Liver (tissue), 9 donors: Measurements from ENCODE around the gene RHOT1. TPM values are rescaled to one million over a fixed set of nuclear protein-coding genes. Genes with fewer than 3 reads are reported as not detected.
"Not testable (repeated sequence)": the region's sequence is repeated elsewhere in the genome, so short reads cannot be mapped to it uniquely, and the experiment has no call there.

ENCODE experiments used
- DNase-seq: peaks from one replicate; pipeline ENCODE4 v3.0.0-alpha.2; 2017; ENCODE audit warnings: low spot score
- H3K27ac ChIP-seq, 2 donors: one replicate each; pipeline ENCODE4 v1.7.0; 2013; ENCODE audit warnings: inconsistent platforms in 2 of 2, low read length in 2 of 2, control low read depth in 1 of 2, low read depth in 1 of 2, mild to moderate bottlenecking in 1 of 2
- H3K27me3 ChIP-seq, 4 donors: one replicate each; pipeline versions ENCODE4 v1.6.1 to v1.7.0; 2013; ENCODE audit warnings: low read length in 3 of 4, inconsistent platforms in 1 of 4, mild to moderate bottlenecking in 1 of 4, moderate library complexity in 1 of 4; ENCODE audit not compliant: control insufficient read depth in 4 of 4, insufficient read depth in 4 of 4
- H3K36me3 ChIP-seq, 4 donors: one replicate each; pipeline versions ENCODE4 v1.6.1 to v1.7.0; 2013; ENCODE audit warnings: low read length in 3 of 4, mild to moderate bottlenecking in 3 of 4, low read depth in 1 of 4, moderate library complexity in 1 of 4; ENCODE audit not compliant: control insufficient read depth in 4 of 4, insufficient read depth in 3 of 4
- H3K4me1 ChIP-seq, 4 donors: one replicate each; pipeline versions ENCODE4 v1.6.1 to v1.7.0; 2013; ENCODE audit warnings: low read length in 3 of 4, mild to moderate bottlenecking in 3 of 4, moderate library complexity in 1 of 4; ENCODE audit not compliant: control insufficient read depth in 4 of 4, insufficient read depth in 4 of 4
- H3K4me3 ChIP-seq, 3 donors: one replicate each; pipeline versions ENCODE4 v1.6.1 to v1.7.0; 2013; ENCODE audit warnings: low read length in 3 of 3, control low read depth in 1 of 3, low read depth in 1 of 3, mild to moderate bottlenecking in 1 of 3
- H3K9ac ChIP-seq, 2 donors: one replicate each; pipeline ENCODE4 v1.7.0; 2013; ENCODE audit warnings: low read length in 2 of 2, mild to moderate bottlenecking in 2 of 2, moderate library complexity in 2 of 2, control low read depth in 1 of 2, low read depth in 1 of 2
- H3K9me3 ChIP-seq, 4 donors: one replicate each; pipeline versions ENCODE4 v1.6.1 to v1.7.0; 2013; ENCODE audit warnings: low read length in 3 of 4; ENCODE audit not compliant: control insufficient read depth in 4 of 4
- FOXA2 ChIP-seq: IDR thresholded peaks from 2 replicates; pipeline ENCODE4 v1.6.1; 2016; ENCODE audit warnings: antibody characterized with exemption
- GABPA ChIP-seq, 2 donors: IDR thresholded peaks in 1 of 2; conservative IDR thresholded peaks in 1 of 2; 2 replicates each; pipeline ENCODE4 v1.6.1; 2016; ENCODE audit warnings: antibody characterized with exemption in 2 of 2, mild to moderate bottlenecking in 1 of 2, moderate library complexity in 1 of 2
- HNF4G ChIP-seq: IDR thresholded peaks from 2 replicates; pipeline ENCODE4 v1.6.1; 2016; ENCODE audit warnings: antibody characterized with exemption
- JUND ChIP-seq, 2 donors: IDR thresholded peaks; 2 replicates each; pipeline ENCODE4 v1.6.1; 2016; ENCODE audit warnings: antibody characterized with exemption in 2 of 2
- NR2F2 ChIP-seq: IDR thresholded peaks from 2 replicates; pipeline ENCODE4 v1.6.1; 2016; ENCODE audit warnings: antibody characterized with exemption
- SP1 ChIP-seq: IDR thresholded peaks from 2 replicates; pipeline ENCODE4 v1.6.1; 2018; ENCODE audit warnings: antibody characterized with exemption, mild to moderate bottlenecking
- WGBS: extraction: QIAGEN DNeasy Blood & Tissue Kit; methylation state at CpG from one replicate; pipeline ENCODE4 v1.1.7; 2013; 5-methylcytosine and 5-hydroxymethylcytosine counted together
- polyA plus RNA-seq, 2 donors: library from polyadenylated mRNA; stranded (reverse) in 1 of 2; unstranded in 1 of 2; fragments of 200-250 nt in 1 of 2; fragments of >200 nt in 1 of 2; fragmentation: Nextera tagmentation in 1 of 2; extraction: Ambion mirVana in 1 of 2; gene quantifications; one replicate each; pipeline versions ENCODE4 v1.2.1 to v1.2.3, GENCODE V29; 2013 to 2015
- total RNA-seq, 2 donors: library from RNA; depleted of rRNA; stranded (reverse); fragments of >200 nt; gene quantifications; one replicate each; pipeline ENCODE4 v1.2.3, GENCODE V29; 2014
- TF ChIP-seq, protein P1 (sequence below): IDR thresholded peaks from 2 replicates; pipeline ENCODE4 v1.6.1; 2016; ENCODE audit warnings: antibody characterized with exemption
- TF ChIP-seq, protein P2 (sequence below): IDR thresholded peaks from 2 replicates; pipeline ENCODE4 v1.6.1; 2016; ENCODE audit warnings: antibody characterized with exemption
- donor health status: healthy.
- donor health status: healthy.
- donor health status: healthy.
- donor health status: healthy.
- donor health status: healthy.

The RHOT1 gene
- total and polyA plus RNA-seq, 4 donors, result 8.1 to 43.4 (median 17.1) TPM

DNA sequence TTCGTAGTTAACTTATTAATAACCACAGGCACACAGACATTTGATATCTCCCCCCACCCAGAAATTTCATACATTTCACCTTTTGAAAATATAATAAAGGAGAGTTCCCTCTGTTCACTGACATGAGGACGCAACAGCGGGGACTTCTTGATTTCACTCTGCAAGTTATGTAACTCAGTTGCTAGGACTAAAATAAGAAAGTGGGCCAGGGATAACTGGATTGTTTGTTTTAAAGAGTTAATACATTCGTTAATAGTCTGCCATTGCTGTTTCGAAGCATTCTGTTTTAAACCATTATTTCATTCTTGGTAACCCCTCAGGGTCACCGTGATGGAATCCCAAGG lies 1.2 kb downstream of the RHOT1 start (continued):
- TF ChIP-seq, protein P1, sequence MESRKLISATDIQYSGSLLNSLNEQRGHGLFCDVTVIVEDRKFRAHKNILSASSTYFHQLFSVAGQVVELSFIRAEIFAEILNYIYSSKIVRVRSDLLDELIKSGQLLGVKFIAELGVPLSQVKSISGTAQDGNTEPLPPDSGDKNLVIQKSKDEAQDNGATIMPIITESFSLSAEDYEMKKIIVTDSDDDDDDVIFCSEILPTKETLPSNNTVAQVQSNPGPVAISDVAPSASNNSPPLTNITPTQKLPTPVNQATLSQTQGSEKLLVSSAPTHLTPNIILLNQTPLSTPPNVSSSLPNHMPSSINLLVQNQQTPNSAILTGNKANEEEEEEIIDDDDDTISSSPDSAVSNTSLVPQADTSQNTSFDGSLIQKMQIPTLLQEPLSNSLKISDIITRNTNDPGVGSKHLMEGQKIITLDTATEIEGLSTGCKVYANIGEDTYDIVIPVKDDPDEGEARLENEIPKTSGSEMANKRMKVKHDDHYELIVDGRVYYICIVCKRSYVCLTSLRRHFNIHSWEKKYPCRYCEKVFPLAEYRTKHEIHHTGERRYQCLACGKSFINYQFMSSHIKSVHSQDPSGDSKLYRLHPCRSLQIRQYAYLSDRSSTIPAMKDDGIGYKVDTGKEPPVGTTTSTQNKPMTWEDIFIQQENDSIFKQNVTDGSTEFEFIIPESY, result no peak
- no peak for TF ChIP-seq JUND (IDR thresholded peaks at IDR 0.05)
- TF ChIP-seq NR2F2, result no peak
- TF ChIP-seq FOXA2, result no peak
- TF ChIP-seq, protein P2, sequence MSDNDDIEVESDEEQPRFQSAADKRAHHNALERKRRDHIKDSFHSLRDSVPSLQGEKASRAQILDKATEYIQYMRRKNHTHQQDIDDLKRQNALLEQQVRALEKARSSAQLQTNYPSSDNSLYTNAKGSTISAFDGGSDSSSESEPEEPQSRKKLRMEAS, result no peak
- TF ChIP-seq HNF4G, result no peak
- TF ChIP-seq SP1, result no peak

DNA sequence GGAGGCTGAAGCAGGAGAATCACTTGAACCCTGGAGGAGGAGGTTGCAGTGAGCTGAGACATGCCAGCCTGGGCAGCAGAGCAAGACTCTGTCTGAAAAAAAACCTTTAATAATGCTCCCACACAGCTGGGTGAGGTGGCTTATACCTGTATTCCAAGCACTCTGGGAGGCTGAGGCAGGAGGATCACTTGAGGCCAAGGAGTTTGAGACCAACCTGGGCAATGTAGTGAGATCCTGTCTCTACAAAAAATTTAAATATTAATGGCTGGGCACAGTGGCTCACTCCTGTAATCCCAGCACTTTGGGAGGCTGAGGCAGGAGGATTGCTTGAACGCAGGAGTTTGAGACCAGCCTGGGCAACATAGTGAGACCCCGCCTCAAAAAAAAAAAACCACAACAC lies 2.1 kb downstream of the RHOT1 start:
- H3K4me3 ChIP-seq, H3K36me3 ChIP-seq, H3K27me3 ChIP-seq, H3K9me3 ChIP-seq, DNase-seq, H3K27ac ChIP-seq, H3K9ac ChIP-seq: not testable (repeated sequence)
- WGBS, result 97% methylated on average over 2 of the region's 2 CpGs
- peaks cover 6 to 34% (median 23%) of the 10 kb centered on the region in 4 donors for H3K4me1 ChIP-seq

DNA sequence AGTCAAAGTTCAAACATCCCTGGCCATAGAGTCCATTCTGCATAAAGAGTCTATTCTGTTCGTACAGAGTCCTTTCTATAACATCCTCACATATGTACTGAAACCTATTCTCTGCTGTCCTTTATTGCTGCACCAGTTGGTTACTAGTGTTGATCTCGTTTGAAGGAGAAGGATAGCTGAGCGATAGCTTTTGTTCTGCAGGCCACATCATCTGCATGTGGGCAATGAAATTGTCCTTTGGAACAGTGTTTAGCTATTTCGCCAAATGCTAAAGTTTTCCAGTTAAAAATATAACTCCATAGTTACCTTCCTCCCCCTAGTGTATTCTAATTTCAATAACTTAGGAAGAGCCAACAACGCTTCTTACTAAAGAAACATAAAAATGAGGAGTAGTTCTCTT lies 6.0 kb downstream of the RHOT1 start:
- Histone ChIP-seq H3K36me3 (no peaks in the 10 kb centered on the region), H3K27me3 (no peaks in the 10 kb centered on the region), H3K9ac (no peak overlapping the region), H3K4me1 (peaks cover 15 to 30% (median 20%) of the 10 kb centered on the region in 4 donors), H3K27ac (no peak overlapping the region), H3K9me3 (no peaks in the 10 kb centered on the region), H3K4me3 (no peak overlapping the region)
- DNase-seq, result no peak
- TF ChIP-seq, protein P1, result no peak
- 87% methylated on average over 5 of the region's 5 CpGs for WGBS

DNA sequence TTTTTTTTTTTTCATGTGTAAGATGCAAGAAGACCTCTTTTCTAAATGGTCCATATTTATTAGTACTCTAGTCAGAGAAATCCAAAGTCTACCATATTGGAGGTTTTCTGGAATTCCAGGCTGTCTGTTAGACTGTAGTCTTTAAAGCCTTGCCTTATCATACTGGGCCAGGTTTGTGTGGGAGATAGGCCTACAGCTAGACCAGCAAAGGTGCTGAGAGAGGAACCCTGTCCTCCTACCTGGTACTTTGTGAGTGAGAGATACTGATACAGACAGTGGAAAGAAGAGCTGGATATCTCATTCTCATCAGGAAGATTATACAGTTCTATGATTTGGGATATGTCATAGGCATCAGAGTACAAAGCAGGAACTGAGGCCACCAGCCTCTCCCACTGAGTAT lies 8.1 kb downstream of the RHOT1 start:
- H3K9ac ChIP-seq, result no peak overlapping the region
- no peaks in the 10 kb centered on the region for H3K9me3 ChIP-seq
- no peak for DNase-seq
- TF ChIP-seq GABPA (IDR thresholded peaks at IDR 0.05 in 1 of 2, conservative IDR thresholded peaks at IDR 0.05 in 1 of 2), result no peak
- TF ChIP-seq, protein P2, result no peak
- TF ChIP-seq, protein P1, result no peak
- H3K27ac ChIP-seq, result no peak overlapping the region
- H3K4me3 ChIP-seq, result no peak overlapping the region
- H3K36me3 ChIP-seq, result no peaks in the 10 kb centered on the region
- no peaks in the 10 kb centered on the region for H3K27me3 ChIP-seq
- peaks cover 7 to 22% (median 13%) of the 10 kb centered on the region in 4 donors for H3K4me1 ChIP-seq
